EL (cell line): ENCODE data around the gene ABHD12B.
"Not testable (repeated sequence)": the region's sequence is repeated elsewhere in the genome, so short reads cannot be mapped to it uniquely, and the experiment has no call there.

Source experiments
- DNase-seq: peaks from one replicate; pipeline ENCODE4 v3.0.0-alpha.2; 2016

The ABHD12B gene

DNA sequence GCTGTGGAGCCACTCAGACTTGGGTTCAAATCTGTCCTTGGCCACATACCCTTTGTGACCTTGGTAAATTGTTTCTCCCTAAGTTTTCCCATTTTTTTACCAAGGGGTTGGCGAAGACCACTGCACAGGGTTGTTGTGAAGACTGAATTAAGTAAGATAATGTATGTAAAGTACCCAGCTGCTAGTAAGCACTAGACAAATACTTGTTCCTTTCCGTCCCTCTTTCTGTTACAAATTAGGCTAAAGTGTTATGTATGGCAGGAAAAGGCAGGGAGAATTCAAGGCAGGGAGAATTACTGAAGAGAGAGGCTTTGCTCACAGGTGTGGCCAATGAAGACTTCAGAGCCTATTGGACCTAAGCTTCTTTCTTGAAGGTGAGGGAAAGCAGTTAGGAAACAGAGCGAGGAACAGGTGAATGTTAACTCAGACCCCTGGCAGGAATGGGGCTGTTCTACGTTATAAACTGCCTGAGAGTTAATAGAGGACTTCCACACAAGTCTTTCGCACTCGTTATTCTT lies 25.9 kb downstream of the ABHD12B start:
- no peak for DNase-seq

- no peak for DNase-seq
These were observed 29.5 kb downstream of the ABHD12B start for GRCh38 chr14:50901361-50901760.

DNA sequence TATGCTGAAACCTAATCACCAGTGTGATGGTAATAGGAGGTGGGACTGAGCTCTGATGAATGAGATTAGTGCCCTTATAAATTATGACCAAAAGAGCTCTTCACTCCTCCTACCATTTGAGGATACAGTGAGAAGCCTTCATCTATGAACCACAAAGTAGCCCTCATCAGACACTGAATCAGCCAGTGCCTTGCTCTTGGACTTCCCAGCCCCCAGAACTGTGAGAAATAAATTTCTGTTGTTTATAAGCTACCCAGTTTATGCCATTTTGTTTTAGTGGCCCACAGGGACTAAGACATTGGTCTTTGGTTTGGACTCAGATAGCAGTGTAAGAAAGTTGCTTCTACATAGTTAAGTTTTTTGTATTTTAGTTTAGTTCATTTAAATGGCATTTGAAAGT lies 32.9 kb downstream of the ABHD12B start:
- DNase-seq: no peak

- no peak for DNase-seq
These were observed 34.6 kb downstream of the ABHD12B start for GRCh38 chr14:50906326-50907065.

DNA sequence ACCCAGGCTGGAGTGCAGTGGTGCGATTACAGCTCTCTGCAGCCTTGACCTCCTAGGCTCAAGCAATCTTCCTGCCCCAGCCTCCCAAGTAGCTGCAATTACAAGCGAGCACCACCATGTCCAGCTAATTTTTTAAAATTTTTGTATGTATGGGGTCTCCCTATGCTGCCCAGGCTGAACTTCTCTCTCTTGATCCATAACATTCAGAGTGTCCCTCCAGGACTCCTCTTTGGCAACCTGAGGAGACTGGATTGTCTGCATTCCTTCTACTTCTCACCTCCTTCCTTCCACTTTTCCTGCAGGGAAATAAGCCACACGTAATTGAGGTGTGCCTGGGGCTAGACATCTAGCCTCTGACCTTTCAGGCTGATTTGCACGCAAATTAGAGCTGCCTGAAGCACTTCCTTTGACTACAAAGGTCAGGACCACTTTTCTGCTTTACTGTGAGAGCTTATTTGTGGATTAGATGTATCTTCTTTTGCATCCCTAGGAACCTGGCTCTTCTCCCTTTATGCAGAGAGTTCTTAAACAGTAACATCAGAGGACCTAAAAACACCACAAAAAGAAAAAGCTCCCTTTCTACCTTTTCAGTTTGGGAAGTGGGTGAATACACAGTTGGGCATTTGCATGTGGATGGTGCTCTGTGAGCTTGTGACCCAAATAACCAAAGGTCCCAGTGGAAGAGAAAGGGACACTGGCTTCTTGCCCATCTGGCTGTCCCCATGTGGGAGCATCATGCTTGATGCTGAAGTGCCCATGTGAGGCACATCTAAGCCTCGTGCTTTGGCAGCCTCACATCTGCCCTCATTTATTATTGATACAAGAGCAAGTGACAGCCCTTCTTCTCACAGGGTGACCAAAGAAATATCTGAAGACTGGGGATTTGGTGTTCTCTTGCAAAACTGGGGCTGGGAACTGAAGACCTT lies 38.9 kb downstream of the ABHD12B start:
- DNase-seq: no peak

GRCh38 chr14:50917449-50917848 lies 45.6 kb downstream of the ABHD12B start:
- no peak for DNase-seq

DNA sequence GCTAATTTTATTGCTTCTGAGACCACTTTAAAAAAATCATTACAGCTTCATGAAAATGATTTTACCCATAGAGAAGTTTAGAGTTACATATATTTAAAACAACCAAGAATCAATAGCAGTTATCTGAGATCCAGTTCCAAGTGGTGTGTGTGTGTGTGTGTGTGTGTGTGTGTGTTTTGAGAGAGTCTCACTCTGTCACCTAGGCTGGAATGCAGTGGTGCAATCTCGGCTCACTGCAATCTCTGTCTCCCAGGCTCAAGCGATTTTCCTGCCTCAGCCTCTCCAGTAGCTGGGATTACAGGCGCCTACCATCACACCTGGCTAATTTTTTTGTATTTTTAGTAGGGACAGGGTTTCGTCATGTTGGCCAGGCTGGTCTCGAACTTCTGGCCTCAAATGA lies 47.7 kb downstream of the ABHD12B start:
- not testable (repeated sequence) for DNase-seq

DNA sequence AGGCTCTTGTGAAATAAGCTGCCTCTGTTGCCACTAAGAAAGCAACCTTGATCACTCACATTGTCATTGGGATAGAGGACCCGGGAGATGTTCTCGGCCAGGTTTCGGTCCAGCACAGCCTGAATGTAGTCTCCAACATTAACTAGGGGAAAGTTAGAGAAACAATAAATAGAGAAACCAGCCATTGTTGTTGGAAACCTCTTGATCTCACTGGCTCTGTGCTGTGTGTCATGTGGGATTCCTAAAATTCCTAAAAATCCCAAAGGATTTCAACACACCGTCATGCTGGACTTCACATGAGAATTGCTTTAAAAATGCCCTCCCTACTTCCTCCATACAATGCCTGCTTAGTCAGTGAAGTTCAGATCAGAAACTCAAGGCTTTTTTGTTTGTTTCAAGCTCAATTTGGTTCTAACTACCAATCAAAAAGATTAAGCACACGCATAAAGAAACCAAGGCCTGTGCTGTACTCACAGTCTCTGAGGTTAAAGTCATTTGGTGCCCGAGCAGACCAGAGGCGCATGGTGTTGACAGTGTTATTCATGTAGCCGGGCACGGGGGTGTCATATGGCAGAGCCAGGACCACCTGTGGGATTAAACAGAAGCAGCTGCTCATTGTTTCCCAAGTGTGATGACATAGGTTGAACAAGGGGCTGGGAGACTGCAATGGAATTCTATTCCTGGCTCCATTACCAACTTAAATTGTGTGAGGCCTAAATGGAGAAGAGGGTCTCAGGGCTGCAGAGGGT lies 48.8 kb downstream of the ABHD12B start:
- peak; percentile 85 for DNase-seq

DNA sequence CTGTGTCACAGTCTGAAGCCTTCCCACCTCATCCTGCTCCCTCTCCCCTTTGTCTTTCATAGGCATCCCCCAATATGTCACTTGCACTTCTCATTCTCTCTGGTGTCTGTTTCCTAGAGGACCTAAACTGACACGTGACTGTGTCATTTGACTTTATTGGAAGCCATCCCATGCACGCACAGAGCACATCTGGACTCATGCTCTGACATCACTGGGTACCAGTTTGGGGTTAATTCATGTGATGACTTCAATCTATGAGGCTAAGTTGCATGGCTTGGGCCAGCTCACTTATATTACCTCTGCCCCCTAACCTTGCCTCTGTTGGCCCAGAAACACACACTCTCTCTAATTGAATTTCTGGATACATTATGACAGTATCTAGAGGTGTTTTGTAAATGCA lies 51.0 kb downstream of the ABHD12B start:
- no peak for DNase-seq

GRCh38 chr14:50924236-50924635 lies 52.4 kb downstream of the ABHD12B start:
- no peak for DNase-seq

DNA sequence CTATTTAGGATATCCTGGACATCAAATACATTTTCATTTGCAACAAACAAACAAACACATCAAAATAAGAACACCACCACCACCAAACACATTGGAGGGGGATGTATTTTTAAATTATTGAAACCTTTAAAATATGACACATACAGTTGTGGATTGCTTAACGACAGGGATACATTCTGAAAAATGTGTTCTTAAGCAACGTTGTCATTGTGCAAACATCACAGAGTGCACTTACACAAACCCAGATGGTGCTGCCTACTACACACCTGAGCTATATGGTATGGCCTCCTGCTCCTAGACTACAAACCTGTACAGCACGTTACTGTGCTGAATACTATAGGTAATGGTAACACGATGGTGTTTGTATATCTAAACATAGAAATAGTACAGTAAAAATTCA lies 53.0 kb downstream of the ABHD12B start:
- no peak for DNase-seq

DNA sequence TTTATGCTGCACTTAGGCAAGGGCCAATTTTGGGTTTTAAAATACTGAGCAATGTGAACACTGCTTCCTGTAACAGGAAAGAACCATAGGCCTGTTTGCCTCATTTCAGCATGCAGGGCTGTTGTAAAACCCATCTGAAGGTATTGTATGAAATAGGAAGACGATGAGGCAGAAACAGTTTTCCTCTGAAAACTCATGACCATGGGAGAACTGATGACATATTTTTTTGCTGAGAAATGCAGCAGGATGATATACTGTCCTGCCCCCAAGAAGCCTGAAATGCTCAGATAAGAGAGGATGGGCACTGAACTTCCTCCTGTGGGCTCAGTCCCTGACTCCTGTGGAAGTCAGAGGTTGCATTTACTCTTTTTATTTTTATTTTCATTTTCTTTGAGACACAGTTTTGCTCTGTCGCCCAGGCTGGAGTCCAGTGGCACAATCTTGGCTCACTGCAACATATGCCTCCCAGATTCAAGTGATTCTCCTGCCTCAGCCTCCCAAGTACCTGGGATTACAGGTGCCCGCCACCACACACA lies 55.1 kb downstream of the ABHD12B start:
- DNase-seq: no peak

GRCh38 chr14:50928002-50928635 lies 56.3 kb downstream of the ABHD12B start:
- peak; percentile 81 for DNase-seq

- DNase-seq: no peak
These were observed 57.7 kb downstream of the ABHD12B start for GRCh38 chr14:50929506-50929905.

DNA sequence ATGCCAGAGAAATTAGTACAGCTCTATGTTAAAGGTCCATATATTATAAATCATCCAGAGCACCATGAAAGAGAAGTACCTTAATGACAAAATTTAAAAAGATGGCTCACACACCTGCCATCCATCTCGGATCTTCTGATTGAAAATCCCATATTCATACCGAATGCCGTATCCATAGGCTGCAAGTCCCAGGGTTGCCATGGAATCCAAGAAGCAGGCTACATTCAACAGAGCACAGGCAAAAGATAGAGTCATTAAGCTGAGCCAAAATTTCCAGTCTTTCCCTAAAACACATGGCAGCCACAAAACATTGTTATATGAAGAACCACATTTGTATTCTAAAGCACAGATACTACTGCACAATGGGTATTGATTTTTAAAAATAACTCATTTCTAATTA lies 59.7 kb downstream of the ABHD12B start:
- no peak for DNase-seq

- no peak for DNase-seq
These were observed 60.3 kb downstream of the ABHD12B start for GRCh38 chr14:50932156-50932555.

DNA sequence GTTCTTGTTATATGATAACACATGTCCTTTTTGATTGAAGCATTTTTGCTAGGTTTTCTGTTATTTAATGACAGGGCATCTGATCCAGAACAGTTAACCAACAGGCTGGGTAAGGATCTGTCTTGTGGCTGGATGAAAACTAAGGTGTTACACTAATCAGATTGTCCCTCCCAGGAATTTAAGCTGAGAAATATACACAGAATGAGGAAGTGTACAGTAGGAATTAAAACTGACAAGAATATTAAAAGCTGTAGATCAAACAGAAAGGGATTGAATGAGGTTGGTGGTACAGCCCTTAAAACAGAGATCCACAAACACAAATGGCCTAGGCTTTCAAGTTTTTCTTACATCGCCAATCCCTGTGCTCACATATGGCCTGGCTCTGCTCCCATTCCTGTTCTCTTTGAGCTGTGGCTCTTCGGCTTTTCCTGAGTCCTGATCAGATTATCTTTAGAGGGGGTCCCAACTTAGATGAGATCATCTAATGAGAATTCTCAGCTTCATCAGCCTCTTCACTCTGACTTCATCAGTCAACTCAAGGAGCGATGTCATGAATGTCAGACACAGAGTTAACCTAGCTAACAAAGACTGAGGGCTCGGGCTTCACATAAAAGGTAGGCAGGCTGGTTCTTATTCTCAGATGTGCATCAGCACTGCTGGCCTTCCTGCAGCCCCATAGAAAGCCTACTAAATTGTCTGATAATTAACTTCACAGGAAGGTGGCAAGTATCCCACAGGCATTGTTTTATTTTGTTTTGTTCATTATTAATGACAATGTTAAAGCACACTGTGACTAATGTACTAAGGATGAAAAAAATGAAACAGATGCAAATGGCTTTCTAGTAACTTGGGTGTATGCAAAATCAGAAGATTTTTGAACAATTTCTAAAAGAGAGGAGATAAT lies 61.0 kb downstream of the ABHD12B start:
- DNase-seq: peak; percentile 12

DNA sequence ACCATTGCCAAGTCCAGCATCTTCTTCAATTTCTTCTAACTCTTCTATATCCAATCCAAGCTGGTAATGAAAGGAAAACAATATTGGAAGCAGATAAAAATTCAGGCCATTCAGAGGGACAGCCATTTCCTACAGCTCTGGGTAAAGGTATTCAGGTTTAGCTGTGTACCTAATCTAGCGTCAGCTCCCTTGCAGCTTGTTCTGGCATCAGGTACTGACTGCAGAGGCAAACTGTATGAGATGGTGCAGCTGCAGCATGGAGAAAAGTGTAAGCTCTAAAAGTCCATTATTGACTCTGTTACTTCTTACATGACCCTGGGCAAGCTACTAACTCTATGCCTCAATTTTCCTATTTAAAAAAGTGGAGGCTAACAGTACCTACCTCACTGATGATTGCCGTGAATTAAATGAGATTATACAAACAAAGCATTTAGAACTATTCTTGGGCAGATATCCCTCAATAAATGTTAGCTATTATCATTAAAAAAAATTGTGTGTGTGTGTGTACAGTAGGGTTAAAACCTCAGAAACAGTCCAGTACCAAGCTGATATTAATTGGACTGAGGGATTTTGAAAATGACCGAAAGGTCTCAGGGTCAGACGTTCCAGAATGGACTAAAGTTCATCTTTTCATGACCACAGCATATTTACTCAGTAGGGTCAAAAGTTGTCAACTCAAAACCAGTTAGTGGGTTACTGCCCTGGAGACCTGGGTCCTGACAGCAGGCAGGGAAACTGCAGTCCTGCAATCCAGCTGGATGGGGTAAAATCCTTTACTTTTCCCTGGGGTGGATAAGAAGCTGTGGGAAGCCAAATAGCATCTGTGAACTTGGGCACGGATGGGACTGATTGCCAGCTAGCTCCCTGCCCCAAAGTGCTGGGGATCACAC lies 63.5 kb downstream of the ABHD12B start:
- DNase-seq: no peak

DNA sequence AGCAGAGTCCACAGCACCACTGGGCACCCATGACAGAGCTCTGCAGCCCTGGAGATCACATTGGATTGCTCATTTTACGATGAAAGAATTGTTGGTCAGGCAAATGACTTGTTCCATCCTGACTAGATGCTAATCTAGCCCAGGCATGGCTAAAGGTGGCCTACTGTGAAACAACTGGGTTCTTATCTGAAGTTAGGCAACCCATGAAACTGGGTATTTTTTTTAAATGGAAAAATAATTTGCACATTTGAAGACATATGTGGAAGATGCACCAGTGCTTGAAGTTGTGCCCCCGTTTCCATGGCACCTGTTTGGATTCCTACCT lies 64.1 kb downstream of the ABHD12B start:
- no peak for DNase-seq

- DNase-seq: no peak
These were observed 65.0 kb downstream of the ABHD12B start for GRCh38 chr14:50936882-50937281.
